ENCODE measurements around the gene KLRC3.
A peak's percentile ranks its signal among the peaks of the same experiment; 100 is the strongest.
"Not testable (repeated sequence)": the region's sequence is repeated elsewhere in the genome, so short reads cannot be mapped to it uniquely, and the experiment has no call there.

Gene KLRC3

DNA sequence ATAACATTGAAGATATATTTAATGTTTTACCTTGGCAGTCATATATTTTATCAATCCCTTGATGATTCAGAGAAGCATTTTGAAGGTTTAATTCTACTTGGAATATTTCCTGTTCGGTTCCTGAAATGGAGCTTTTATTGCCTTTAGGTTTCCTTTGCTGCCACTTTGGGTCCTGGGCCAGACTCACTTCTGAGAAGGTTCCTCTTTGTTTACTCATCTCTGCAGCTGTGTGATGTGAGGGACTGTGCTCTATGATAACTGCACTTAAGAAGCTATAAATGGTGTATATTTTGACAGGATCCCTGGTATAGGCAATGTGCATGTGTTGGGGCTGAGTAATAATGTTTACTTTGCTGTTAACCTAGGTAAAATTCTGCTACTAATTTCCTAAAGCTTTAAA is at the start of gene KLRC3:
TSS of gene KLRC3 (minus strand) at position 262 of the 400 bp plus-strand sequence. CDS start at position 217, 45 bp downstream.
- Histone ChIP-seq H3K4me1 (ENCODE audit: insufficient read depth, low read length, severe bottlenecking) (peaks cover 44% of the 10 kb centered on the region), H3K4me2 (ENCODE audit: low read length) (peak within 1 kb of the TSS; percentile 80), H3K27ac (ENCODE audit: low read depth, low read length, poor library complexity, severe bottlenecking) (peak within 1 kb of the TSS; percentile 89), H3K36me3 (ENCODE audit: insufficient read depth, low read length) (peaks cover 32% of the 10 kb centered on the region), H3K9ac (ENCODE audit: low read length) (peak within 1 kb of the TSS; percentile 97), H3K4me3 (ENCODE audit: low read depth, low read length, poor library complexity, severe bottlenecking) (peak within 1 kb of the TSS; percentile 96)
- not testable (repeated sequence) for H3F3A ChIP-seq (ENCODE audit: insufficient read depth, low read length); H2AFZ ChIP-seq (ENCODE audit: low read length); H4K20me1 ChIP-seq (ENCODE audit: insufficient read depth, low read length); H3K27me3 ChIP-seq (ENCODE audit: insufficient read depth, low read length); H3K9me3 ChIP-seq (ENCODE audit: low read length); H3K9me2 ChIP-seq (ENCODE audit: low read depth, low read length); H3K79me2 ChIP-seq (ENCODE audit: insufficient read depth, low read length)

DNA sequence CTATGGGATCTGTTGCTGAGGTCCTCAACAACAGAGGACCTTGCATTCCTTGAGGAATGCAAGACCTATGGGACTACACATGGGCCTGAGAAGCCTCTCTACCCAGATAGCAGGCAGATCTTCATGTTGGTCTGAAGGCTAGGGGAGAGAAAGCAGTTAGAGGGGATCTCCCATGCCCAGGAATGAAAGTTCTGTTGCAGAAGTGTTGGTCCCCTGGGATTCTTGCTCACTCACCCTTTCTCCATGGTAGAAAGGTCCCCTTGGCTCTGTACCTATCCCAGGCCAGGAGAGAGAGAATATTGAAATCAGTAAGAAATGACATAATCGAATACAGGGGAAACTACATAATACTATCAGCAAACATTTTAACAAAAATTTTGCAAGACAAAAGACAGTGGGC is 49.3 kb upstream of the KLRC3 start:
- Histone ChIP-seq H3K4me2 (ENCODE audit: low read length) (no peak overlapping the region), H3K9ac (ENCODE audit: low read length) (no peak overlapping the region), H3K27ac (ENCODE audit: low read depth, low read length, poor library complexity, severe bottlenecking) (no peak overlapping the region), H3K36me3 (ENCODE audit: insufficient read depth, low read length) (no peaks in the 10 kb centered on the region), H3F3A (ENCODE audit: insufficient read depth, low read length) (no peaks in the 10 kb centered on the region), H4K20me1 (ENCODE audit: insufficient read depth, low read length) (no peaks in the 10 kb centered on the region), H2AFZ (ENCODE audit: low read length) (no peak overlapping the region), H3K27me3 (ENCODE audit: insufficient read depth, low read length) (no peaks in the 10 kb centered on the region), H3K79me2 (ENCODE audit: insufficient read depth, low read length) (no peaks in the 10 kb centered on the region), H3K4me1 (ENCODE audit: insufficient read depth, low read length, severe bottlenecking) (no peaks in the 10 kb centered on the region), H3K9me2 (ENCODE audit: low read depth, low read length) (no peaks in the 10 kb centered on the region), H3K9me3 (ENCODE audit: low read length) (no peaks in the 10 kb centered on the region), H3K4me3 (ENCODE audit: low read depth, low read length, poor library complexity, severe bottlenecking) (no peak overlapping the region)
- TF ChIP-seq, protein P1, sequence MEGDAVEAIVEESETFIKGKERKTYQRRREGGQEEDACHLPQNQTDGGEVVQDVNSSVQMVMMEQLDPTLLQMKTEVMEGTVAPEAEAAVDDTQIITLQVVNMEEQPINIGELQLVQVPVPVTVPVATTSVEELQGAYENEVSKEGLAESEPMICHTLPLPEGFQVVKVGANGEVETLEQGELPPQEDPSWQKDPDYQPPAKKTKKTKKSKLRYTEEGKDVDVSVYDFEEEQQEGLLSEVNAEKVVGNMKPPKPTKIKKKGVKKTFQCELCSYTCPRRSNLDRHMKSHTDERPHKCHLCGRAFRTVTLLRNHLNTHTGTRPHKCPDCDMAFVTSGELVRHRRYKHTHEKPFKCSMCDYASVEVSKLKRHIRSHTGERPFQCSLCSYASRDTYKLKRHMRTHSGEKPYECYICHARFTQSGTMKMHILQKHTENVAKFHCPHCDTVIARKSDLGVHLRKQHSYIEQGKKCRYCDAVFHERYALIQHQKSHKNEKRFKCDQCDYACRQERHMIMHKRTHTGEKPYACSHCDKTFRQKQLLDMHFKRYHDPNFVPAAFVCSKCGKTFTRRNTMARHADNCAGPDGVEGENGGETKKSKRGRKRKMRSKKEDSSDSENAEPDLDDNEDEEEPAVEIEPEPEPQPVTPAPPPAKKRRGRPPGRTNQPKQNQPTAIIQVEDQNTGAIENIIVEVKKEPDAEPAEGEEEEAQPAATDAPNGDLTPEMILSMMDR (IDR thresholded peaks at IDR 0.05; ENCODE audit: low read length) = no peak
- no peak for TF ChIP-seq EZH2 (IDR thresholded peaks at IDR 0.05; ENCODE audit: borderline replicate concordance, low read length)

DNA sequence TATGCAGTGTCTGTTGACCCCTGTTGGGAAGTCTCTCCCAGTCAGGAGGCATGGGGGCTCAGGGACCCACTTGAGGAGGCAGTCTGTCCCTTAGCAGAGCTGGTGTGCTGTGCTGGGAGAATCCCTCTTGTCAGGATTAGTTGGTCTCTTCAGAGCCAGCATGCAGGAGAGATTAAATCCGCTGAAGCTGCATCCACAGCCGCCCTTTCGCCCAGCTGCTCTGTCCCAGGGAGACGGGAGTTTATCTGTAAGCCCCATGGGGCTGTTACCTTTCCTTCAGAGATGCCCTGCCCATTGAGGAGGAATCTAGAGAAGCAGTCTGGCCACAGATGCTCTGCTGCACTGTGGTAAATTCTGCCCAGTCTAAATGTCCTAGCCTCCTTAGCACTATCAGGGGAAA is 45.9 kb upstream of the KLRC3 start:
- Histone ChIP-seq H3K4me1 (ENCODE audit: insufficient read depth, low read length, severe bottlenecking) (no peaks in the 10 kb centered on the region), H3K9ac (ENCODE audit: low read length) (no peak overlapping the region), H3F3A (ENCODE audit: insufficient read depth, low read length) (no peaks in the 10 kb centered on the region), H3K9me3 (ENCODE audit: low read length) (peaks cover 5% of the 10 kb centered on the region; the same call in 1 of the 2 replicates), H3K4me3 (ENCODE audit: low read depth, low read length, poor library complexity, severe bottlenecking) (no peak overlapping the region), H3K79me2 (ENCODE audit: insufficient read depth, low read length) (no peaks in the 10 kb centered on the region), H4K20me1 (ENCODE audit: insufficient read depth, low read length) (no peaks in the 10 kb centered on the region), H3K9me2 (ENCODE audit: low read depth, low read length) (no peaks in the 10 kb centered on the region), H3K27me3 (ENCODE audit: insufficient read depth, low read length) (no peaks in the 10 kb centered on the region), H3K36me3 (ENCODE audit: insufficient read depth, low read length) (no peaks in the 10 kb centered on the region), H3K27ac (ENCODE audit: low read depth, low read length, poor library complexity, severe bottlenecking) (no peak overlapping the region), H3K4me2 (ENCODE audit: low read length) (no peak overlapping the region), H2AFZ (ENCODE audit: low read length) (no peak overlapping the region)
- TF ChIP-seq, protein P1 (IDR thresholded peaks at IDR 0.05; ENCODE audit: low read length) = no peak
- no peak for TF ChIP-seq EZH2 (IDR thresholded peaks at IDR 0.05; ENCODE audit: borderline replicate concordance, low read length)

DNA sequence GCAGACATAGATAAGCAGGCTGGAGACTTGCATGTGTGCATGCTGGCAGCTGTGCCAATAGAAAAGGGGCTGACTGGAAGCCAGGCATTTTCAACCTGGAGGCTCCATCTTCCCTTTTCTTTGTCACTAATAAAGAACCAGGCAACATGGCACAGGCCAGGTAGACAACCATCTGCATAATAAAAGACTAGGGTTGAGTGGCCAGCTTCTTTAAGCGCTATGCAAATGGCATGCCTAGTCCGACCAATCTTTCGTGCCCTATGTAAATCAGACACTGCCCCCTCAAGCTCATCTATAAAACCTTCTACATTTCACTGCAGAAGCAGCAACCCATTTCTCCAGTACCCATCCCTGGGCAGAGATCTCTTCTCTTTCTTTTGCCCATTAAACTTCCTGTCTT is 37.4 kb upstream of the KLRC3 start:
- no peak overlapping the region for H3K9ac ChIP-seq (ENCODE audit: low read length)
- H3K4me2 ChIP-seq (ENCODE audit: low read length) = no peak overlapping the region
- no peak overlapping the region for H3K4me3 ChIP-seq (ENCODE audit: low read depth, low read length, poor library complexity, severe bottlenecking)
- no peak overlapping the region for H3K27ac ChIP-seq (ENCODE audit: low read depth, low read length, poor library complexity, severe bottlenecking)
- no peaks in the 10 kb centered on the region for H3K9me2 ChIP-seq (ENCODE audit: low read depth, low read length)
- TF ChIP-seq, protein P1 (IDR thresholded peaks at IDR 0.05; ENCODE audit: low read length) = no peak
- no peak for TF ChIP-seq EZH2 (IDR thresholded peaks at IDR 0.05; ENCODE audit: borderline replicate concordance, low read length)
- H3K27me3 ChIP-seq (ENCODE audit: insufficient read depth, low read length) = no peaks in the 10 kb centered on the region
- peaks cover 21% of the 10 kb centered on the region for H3K9me3 ChIP-seq (ENCODE audit: low read length)
- H3F3A ChIP-seq (ENCODE audit: insufficient read depth, low read length) = no peaks in the 10 kb centered on the region
- H3K79me2 ChIP-seq (ENCODE audit: insufficient read depth, low read length) = no peaks in the 10 kb centered on the region
- H3K36me3 ChIP-seq (ENCODE audit: insufficient read depth, low read length) = no peaks in the 10 kb centered on the region; the same call in 1 of the 2 replicates
- H2AFZ ChIP-seq (ENCODE audit: low read length) = no peak overlapping the region
- H4K20me1 ChIP-seq (ENCODE audit: insufficient read depth, low read length) = no peaks in the 10 kb centered on the region
- peaks cover 20% of the 10 kb centered on the region for H3K4me1 ChIP-seq (ENCODE audit: insufficient read depth, low read length, severe bottlenecking)

Data from OCI-LY1 (cell line).